NCI-H1092 (cell line): ENCODE data around the gene ISG20.

Experiments
- DNase-seq: peaks from one replicate; lab custom pipeline; 2025; lab: John Stamatoyannopoulos, UW

The ISG20 gene

DNA sequence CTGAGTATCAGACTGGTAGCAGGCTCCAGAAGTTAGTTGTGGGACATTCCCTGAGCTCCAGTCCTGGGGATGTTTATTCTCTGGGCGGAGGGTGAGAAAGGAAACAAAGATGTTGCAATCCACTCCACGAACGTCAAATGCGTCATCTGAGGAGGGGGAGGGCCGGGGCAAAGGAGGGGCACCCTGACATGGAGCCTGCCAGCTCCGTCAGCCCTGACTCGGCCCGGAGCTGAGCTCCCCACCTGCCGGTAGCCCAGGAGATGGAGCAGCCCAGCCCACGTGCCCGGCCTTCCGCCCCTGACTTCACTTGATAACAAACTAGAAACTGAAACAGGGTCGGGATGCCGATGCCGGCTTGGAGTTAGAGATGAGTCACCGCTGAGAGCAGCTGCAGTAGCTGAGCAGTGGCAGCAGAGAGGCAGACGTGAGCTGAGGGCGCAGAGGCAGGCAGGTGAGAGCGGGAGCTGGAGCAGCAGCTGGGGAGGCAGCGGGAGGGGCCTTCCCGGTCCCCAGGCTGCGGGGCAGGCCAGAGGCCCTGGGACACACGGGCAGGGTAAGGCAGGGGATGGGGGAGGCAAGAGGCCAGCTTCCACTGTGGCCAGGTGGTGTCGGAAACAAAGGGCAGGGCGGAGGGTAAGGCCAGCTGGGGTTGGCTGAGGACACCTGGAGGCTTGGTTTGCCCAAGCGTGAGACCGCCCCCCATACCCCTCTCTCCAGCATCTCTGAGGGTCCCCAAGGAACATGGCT, at the start of gene ISG20:
Gene ISG20, plus strand, starts transcription at position 391 of the 747 bp plus-strand sequence. Its CDS starts 351 bp downstream, at position 742.
- no peak for DNase-seq

DNA sequence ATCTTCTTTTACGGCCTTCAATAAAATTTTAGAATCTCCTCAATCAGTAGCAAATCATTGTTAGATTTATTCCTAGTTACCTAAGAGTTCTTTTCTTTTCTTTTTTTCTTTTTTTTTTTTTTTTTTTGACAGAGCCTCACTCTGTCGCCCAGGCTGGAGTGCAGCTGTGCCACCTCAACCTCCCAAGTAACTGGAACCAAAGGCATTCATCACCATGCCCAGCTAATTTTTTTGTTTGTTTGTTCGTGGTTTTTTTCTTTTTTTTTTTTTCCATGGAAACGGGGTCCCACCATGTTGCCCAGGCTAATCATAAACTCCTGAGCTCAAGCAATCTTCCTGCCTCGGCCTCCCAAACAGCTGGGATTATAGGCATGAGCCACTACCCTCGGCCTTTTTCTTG, 48.1 kb upstream of the ISG20 start:
- DNase-seq = no peak

DNA sequence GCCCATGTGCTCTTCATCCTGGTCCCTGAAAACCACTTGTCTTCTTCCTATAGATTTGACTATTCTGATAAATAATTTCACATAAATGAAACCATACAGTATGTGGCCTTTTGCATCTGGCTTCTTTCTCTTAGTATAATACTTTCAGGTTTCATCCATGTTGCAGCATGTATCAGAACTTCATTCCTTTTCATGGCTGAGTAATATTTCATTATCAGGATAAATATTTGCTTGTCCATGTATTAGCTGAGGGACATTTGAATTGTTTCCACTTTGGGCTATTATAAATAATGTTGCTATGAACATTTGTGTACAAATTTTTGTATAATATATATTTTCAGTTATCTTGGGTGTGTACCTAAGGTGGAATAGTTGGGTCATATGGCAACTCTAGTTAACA, 47.4 kb upstream of the ISG20 start:
- no peak for DNase-seq

DNA sequence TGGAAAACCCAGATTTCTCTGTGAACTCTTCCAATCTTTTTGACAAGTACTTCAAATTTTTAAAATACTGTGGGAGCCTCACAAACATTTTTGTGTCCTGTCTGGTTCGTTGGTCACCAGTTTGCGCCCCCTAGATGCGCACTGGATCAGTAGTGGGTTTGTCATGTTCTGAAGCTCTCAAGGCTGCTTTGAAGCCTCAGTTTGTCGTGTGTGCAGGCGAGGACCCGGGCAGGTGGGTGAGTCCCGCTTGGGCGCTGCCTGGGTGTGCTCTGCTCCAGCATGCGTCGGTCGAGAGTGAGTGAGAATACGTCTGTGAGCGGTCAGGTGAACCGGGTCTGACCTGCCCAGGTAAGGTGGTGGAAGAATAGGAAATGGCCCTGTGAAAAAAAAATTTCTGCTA, 34.9 kb upstream of the ISG20 start:
- no peak for DNase-seq

DNA sequence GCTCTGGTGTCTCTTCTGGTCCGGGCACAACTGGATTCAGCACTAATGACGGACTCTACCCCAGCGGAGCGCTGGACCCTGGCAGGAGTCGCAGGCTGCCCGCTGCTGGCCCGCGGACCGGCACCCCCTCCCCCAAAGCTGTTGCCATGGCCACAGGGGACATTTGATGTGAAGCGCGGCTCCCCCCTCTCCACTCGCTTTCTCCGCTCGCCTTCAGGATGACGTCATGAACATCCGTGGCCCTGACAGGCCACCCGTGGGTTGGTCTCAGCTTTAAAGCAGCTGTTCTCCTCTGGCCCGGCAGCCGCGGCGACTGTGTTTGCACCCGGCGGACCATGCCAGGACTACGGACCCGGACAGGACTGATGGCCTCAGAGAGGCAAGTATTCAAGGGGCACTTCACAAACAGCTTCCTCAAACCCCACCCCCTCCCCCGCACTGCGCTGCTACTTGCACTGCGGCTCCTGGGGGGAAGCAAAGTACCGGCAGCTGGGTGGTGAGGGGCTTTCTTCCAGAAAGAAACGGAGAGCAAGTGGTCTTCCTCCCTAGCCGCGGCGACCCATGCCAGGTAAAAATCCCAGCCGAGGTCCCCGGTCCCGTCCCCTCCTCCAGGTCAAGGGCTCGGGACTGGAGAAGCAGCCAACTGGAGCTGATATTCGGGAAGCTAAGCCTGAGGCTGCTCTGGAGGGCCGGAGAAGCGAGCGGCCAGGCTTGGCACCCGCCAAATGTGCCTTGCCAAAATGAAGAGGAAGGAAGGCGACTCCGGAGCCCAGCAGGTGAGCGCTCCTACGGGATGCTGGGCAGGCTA, 34.2 kb upstream of the ISG20 start:
- DNase-seq = peak; percentile 30

DNA sequence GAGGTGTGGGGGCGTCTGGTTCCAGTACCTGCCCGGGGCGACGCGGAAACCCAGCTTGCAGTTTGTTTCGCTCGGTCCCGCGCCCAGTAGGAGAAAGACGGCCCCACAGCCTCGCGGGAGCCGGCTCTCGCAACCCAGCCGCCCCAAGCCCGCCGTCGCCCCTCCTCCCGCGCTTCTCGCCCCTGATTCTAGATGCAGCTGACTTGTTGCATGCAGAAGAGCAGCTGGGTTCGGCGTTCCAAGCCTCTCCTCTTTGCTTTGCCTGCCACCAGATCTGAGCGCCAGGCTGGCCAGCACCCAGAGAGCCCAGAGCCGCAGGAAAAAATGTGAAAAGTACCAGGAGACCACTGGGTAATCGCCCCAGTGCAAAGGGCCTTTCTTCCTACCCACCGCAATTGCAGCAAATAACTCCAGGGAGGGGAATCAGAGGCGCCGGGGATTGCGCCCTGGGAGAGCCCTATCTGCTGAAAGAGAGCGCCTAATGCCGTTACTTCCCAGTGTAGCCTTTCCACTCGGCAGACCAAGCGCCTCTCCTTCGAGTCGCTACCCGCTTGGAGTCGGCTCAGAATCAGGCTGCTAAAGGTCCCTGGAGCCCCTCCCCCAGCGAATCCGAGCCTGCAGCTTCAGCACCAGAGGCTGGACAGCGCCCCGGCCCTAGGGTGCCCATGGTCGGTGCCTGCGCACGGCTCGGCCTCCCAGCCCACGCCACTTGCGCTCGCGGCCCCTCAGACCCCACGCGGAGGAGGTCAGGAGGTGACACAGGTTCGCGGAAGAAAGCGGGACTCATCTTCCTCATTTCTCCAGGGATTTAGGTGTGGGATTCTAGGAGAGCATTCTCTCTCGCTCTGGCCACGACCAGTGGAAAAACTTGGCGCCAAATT, 33.4 kb upstream of the ISG20 start:
- DNase-seq = peak; percentile 28

DNA sequence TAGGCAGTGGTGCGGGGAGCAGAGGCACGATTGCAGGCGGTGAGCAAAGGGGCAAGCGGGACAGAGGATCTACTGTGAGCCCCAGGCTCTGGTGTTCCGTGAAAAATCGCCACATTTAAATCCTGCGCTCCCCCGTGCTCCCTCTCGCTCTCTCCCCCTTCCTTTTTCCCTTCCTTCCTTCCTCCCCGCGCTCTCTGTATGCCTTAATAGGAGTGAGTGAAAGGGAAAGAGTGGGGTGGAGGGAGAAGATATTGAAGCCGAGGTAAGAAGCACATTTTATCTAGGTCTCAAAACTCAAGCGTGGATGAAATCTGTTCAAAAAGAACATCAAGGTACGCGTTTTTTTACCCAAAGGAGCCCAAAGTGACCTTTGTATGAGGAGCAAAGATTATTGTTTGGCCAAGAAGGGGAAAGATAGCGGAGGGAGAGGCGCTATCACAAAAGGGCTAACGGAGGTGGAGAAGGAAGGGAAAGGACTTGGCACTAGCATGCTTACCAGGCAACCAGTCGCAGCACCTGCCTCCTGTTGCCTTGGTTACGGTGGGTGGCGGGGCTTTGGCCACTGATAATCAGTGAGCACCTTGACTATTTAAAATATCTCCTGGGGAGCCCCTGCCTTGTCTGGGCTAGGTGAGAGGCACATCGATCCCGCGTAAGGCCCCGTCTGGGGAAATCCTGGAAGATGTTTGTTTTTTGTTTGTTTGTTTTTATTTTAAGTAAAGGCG, 32.6 kb upstream of the ISG20 start:
- DNase-seq = peak; percentile 22

DNA sequence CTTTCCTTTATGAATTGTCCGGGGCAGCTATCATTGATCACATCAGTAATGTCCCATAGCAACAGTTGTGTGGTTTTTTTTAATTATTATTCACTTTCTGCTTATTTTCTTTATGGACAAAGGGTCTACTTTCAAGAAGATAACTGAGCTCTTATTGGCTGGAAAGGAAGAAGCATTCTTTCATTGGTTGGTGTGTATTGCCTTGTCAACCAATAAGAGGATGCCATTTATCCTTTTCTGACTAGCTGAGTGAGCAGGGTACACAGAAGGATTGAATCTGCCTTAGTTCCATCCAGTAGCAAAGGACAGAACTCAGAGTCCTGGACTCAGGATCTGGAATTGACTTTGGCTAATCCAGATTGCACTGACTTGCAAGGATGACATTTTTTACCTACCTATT, 30.9 kb upstream of the ISG20 start:
- DNase-seq = no peak

DNA sequence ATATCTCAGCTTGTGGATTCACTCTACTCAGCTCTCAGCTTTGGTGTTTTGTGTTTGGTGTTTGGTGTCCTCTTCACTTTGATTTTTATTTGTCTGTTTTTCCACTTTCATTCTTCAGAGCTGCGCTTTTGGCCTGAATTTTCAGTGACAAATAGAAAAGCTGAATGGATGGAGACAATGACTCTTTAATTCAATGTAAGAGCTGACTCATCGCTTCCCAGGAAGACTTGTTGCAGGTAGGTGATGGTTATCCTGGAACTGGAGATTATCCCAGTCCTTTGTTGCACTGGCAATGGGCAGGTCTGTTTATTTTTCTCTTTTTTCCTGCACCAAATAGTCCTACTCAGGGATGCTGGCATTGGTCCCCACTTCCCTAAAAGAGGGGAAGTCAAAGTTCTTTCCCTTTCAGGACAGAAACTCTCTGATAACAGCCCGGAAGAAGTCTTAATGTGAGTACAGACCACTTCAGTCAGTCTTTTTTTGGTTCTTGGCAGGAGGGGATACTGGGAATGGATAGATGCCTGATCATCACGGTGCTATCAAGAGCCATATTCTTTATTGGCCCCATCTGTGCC, 30.1 kb upstream of the ISG20 start:
- no peak for DNase-seq

DNA sequence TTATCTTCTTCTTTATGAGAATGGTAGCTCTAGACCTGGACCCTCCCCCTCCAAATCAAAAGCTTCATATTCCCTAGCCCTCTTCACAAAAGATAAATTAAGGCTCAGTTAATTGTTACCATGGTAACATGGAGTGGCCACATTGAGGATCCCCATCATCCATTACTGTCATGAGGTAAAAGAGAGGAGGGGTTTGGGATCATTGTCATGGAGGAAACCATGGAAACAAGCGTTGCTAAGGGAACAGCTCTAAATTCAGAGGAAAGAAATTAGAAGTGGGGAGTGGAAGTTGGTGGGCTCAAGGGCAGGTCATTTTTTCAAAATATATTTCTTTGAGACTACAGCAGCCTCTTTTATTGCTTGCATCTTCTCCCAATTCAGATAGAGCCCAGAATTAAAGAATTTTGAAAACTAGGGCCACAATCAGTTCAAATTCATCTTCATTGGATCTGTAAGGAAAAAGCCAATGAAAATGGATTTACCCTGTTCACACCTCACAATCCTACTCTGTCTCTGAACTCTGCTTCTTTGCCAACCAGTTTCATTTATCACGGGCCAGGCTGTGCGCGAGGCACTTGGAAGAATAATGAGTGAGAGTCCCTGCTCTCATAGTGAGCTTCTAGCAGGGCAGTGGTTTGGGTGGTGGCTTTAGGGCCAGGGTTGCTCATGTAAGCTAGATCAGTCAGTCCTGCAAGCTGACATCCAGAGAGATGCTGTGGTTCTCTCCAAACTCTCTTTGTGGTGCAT, 29.3 kb upstream of the ISG20 start:
- DNase-seq = no peak

DNA sequence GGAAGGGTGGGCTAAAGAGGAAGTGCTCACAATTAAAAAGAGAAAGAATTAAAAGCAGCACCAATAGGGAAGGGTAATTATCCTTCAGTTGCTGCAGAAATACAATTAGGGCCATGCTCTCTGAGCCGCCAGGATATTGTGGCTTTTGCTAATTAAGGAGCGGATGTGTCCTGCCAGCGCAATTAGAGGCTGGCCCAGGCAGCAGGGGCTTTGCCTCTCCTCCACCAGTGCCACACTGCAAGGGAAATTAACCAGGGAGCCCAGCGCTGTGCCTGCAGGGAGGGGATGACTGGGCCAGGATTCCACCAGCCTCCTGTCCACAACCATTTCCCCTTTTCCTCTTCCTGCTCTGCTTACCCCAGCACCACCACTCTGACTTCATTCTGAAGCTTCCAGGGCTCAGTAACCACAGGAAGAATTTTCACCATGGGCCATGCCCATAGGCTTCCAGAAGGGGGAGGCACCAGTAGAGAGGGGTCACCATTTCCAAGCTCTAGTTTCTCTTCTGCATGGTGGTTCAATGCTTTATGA, 28.1 kb upstream of the ISG20 start:
- no peak for DNase-seq

DNA sequence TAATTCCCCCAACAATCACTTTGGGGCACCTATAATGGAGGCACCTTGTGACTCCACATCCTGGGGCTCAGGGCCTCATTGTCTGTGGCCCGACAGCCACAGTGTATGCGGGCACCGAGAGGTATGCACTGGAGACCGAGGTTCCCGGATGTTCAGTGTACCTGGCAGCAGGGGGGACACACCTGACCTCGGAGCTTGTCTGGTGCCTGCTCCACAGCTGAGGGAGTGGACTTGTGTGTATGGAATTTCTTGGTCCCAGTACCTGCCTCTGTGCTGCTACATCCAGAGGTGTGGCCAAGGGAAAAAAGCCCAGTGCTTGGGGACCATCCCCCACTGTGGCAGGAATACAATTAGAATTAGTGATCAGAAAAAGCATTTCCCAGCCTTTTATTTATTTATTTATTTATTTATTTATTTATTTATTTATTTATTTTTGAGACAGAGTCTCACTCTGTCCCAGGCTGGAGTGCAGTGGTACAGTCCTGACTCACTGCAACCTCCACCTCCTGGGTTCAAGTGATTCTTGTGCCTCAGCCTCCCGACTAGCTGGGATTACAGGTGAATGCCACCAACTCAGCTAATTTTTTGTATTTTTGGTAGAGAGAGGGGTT, 26.5 kb upstream of the ISG20 start:
- no peak for DNase-seq

DNA sequence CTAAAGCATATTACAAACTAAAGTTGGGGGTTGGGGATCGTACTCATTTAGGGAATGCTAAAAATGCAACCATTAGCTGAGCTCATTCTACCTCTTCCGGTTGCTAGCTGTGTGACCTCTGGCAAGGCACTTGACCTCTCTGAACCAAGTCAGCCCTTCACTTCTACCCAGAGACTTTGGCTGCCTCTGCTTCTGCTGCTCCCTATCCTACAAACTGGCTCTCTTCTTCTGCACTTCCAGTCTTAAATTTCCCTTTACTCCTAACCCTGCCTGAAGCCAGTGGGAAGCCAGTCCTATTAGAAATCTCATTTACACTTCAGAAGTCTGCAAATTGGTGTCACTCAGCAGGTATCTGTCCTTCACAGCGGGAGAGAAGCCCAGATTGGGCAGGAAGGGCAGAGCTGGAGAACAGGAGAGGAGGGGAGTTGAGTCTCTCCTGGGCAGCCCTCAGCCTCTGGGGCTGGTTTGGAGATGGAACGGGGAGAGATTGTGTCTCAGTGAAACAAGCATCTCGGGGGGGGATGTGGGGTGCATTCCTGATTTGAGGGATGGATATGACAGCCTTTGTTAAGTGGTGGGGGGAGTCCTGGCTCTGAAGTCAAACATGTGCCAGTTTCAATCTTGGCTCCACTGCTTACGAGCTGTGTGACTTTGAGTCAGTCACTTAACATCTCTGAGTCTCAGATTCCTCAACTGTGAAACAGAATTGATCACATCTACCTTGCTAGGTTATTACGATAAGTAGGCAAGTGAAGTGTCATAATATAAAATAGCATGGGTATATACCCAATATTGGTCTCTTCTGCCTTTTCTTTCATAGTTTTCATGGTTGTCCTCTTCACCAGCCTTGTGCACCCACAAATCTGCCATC, 25.5 kb upstream of the ISG20 start:
- no peak for DNase-seq

DNA sequence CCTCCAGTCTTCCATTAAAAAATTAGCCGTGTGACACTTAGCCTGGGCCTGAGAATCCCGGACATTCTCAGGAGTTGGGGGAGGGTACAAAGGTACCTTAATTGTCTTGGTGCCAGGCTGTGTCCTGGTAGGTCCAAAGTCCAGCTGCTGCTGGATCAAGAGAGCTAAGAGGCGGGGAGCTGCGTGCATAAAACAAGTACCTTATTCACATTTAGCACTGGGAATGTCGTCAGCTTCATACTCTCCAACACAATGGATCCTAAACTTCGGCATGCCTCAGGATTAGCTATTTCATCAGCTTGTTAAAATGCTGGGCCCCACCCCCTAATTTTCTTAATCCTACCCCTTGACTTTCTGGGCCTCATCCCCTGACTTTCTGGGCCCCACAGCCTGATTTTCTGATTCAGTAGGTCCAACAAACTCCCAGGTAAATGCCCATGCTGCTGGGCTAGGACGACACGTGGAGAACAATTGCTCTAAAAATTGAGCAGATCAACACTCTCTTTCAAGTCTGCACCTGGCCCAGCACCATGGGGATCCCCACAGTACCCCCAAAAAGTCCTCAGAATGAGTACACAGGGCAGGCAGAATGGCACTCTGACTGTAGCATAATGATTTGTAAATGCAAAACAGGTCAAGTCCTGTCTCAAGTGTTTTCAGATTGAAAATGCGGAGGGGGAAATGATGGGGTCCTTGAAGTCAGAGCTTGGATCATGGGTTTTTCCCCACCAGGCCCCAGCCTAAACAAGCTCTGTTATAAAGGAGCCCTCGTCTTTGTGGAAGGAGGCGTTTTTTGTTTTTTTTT, 23.3 kb upstream of the ISG20 start:
- DNase-seq = no peak

DNA sequence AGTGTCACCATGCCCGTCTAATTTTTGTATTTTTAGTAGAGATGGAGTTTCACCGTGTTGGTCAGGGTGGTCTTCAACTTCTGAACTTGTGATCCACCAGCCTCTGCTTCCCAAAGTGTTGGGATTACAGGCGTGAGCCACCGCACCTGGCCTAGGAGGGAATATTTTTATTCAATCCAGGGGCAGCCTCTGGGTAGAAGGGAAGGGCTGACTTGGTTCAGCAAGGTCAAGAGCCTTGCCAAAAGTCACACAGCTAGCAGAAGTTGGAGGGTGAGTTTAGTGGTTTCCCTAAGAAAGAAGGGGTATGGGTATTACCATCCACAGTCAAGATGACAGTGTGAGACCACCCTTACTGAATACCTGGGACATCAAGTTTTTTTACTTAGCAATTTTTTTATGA, 22.6 kb upstream of the ISG20 start:
- DNase-seq = no peak

DNA sequence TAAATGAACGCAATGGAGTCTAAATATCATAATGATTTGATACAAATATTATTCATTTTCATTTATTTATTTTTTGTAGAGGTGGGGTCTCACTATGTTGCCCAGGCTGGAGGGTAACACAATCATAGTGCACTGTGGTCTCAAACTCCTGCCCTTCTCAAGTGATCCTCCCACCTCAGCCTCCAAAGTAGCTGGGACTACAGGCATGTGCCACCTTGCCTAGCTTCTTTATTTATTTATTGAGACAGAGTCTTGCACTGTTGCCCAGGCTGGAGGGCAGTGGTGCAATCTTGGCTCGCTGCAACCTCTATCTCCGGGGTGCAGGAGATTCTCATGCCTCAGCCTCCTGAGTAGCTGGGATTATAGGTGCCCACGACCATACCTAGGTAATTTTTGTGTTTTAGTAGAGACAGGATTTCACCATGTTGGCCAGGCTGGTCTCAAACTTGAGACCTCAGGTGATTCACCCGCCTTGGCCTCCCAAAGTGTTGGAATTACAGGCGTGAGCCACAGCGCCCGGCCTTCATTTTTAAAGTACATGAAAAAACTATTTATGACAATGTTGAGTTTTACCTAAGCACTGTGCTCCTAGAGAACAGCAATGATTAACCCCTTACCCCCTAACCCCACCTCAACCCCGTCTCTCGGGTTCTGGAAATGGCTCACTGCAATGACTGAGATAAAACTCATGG, 21.6 kb upstream of the ISG20 start:
- DNase-seq = no peak

DNA sequence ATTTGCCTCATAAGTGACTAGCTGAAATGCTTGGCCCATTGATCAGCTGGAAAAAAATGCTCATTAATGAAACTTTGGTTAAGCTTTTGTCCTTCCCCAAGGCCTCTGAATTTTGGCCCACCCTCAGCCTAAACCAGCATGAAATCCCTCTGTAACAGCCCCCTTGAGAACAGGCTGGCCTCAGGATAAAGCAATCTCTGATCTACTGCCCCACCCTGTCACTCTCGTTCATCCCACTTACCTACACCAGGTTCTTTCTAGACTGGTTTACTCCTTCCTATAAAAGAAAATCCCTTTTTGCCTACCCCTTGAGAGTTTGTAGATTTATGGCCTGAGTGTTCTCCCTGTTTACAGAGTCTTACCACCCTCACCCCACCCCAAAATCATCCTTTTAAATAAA, 21.0 kb upstream of the ISG20 start:
- DNase-seq = no peak

DNA sequence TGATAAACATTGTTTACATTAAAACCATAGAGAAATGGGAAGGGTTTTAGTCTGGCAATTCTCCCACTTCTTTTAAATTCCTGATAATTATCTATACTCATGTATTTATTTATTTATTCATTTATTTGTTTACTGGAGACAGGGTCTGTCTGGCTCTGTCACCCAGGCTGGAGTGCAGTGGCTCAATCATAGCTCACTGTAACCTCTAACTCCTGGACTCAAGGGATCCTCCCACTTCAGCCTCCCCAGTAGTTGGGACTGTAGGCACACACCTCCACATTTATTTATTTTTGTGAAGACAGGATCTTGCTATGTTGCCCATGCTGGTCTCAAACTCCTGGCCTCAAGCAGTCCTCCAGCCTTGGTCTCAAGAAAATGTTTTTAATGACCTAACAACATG, 20.1 kb upstream of the ISG20 start:
- no peak for DNase-seq
